GM19238 (cell line): ENCODE results near the gene GATAD2A.
"Not testable (repeated sequence)": the region's sequence is repeated elsewhere in the genome, so short reads cannot be mapped to it uniquely, and the experiment has no call there.

ENCODE experiments used
- DNase-seq: peaks from one replicate; pipeline ENCODE4 v3.0.0; 2011; ENCODE audit warnings: low spot score; ENCODE audit not compliant: insufficient read length

Gene GATAD2A

DNA sequence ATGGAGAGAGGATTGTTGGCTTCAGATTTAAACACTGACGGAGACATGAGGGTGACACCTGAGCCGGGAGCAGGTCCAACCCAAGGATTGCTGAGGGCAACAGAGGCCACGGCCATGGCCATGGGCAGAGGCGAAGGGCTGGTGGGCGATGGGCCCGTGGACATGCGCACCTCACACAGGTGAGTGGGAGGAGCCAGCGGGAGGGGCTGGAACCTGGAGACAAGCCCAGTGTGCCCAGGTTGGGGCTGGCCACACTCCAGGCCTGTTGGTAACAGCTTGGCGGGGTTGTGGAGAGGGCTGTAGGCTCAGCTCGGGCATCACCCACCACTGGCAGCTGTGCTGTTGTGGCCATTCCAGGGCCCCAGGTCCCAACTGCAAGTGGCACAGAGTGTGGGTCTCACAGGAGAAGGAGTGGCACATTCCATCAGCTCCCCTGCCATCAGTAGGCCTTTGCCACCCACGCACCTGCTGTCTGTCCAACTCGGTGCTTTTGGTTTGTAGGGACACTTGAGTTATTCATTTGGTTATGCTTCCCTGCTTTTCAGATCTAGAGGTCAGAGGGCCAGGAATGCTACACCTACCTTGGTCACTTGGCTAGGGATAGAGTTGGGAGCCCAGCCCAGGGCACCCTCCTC lies 60.1 kb downstream of the GATAD2A start:
- DNase-seq = no peak

- DNase-seq = no peak
Measured at GRCh38 chr19:19466201-19466600, 60.7 kb downstream of the GATAD2A start.

DNA sequence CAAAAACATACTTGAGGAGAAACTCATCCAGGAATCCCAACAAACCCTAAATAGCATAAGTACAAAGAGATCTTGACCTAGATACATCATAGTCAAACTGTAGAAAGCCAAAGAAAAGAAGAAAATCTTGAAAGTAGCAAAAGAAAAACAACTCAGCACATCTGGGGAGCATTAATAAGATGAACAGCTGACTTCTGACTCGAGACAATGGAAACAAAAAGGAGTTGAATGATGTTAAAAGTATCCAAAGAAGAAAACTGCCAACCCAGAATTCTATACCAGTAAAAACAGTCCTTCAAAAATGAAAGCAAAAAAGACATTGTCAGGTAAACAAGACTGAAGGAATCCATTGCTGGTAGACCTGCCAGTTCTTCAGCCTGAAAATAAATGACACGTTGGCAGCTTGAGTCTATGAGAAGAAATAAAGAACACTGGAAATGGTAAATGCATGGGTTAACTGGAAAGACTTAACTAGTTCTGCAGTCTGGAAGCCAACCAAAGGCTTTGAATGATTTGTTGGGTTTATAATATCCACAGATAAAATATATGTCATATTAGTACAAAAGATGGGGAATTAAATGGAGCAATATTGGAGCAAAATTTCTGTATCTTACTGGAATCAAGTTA lies 63.1 kb downstream of the GATAD2A start:
- DNase-seq = no peak

- DNase-seq = no peak
Measured at GRCh38 chr19:19470579-19470978, 65.1 kb downstream of the GATAD2A start.

- no peak for DNase-seq
Measured at GRCh38 chr19:19471682-19472081, 66.2 kb downstream of the GATAD2A start.

- not testable (repeated sequence) for DNase-seq
Measured at GRCh38 chr19:19472106-19472505, 66.6 kb downstream of the GATAD2A start.

DNA sequence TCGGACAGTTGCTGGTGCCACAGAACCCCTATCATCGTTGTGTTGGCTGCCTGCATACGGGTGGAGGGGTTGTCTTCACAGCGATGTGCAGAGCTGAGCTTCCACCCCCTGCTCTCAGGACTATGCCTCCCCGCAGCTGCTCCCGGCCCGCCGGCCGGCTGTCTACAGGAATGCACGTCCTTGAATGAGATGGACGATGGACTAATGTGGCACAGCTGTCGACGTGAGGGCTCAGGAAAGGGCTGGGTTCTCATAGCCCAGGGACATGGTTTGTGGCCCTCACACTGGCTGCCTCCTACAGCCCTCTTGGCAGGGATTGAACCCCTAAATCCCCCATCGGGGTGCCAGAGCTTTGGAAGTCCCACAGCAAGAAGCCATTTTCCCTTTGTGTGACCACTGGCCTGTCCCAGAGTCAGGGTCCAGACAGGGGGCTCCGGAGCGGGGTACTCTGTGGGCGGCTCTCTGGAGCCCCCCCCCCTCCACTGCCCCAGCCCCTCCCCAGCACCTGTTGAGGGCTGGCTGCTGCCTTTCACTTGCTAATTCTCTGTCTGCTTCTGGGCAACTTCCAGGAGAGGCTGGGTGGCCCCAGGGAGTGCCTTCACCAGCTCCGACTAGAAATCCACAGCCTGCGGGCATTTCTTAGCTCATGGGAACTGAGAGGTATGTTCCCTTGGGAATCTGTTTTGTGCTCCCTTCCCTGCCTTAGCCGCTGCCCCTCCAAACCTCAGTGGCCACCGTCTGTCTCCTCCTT lies 69.7 kb downstream of the GATAD2A start:
- DNase-seq = no peak

DNA sequence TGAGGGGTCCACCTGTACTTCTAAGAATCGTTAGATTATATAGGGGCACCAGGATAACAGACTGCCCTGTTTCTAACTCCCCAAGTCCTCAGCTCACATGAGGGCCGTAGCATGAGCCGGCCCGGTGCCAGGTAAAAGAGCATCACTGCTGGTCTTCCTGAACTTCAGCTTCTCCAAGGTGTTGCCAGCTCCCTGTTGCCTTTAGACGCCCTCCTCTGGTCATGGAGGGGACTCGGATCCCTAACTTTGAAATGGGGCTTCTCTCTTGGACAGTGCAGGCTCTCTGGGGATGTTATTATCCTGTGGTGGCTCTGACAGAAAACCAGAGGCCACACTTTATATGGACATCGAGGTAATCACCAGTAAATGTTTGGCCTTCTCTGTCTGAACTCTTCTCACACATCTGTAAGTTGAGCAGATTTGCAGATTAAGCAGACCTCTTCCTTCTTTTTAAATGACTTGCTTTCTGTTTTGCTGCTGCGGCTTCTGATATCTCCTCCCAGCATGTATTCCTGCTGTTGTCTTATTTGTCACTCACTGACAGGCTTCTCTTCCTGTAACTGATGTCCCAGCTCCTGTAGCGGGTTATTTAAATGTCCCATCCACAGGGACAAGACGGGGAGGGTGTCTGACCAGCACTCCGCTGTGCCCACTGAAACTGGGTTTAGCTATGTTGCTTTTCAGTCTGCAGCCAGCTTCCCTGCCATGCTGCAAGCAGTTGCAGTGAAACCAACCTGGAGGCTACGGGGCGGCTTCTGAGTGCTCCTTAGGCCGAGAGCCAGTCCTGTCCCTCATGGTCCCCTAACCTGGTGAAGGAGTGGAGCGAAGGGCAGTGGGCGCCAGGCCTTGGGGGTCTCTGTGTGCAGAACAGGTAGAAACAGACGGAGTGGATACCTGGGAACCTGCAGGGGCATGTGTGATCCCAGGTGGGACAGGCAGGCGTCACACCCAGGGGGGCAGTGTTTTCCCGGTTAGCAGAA lies 70.7 kb downstream of the GATAD2A start:
- no peak for DNase-seq

DNA sequence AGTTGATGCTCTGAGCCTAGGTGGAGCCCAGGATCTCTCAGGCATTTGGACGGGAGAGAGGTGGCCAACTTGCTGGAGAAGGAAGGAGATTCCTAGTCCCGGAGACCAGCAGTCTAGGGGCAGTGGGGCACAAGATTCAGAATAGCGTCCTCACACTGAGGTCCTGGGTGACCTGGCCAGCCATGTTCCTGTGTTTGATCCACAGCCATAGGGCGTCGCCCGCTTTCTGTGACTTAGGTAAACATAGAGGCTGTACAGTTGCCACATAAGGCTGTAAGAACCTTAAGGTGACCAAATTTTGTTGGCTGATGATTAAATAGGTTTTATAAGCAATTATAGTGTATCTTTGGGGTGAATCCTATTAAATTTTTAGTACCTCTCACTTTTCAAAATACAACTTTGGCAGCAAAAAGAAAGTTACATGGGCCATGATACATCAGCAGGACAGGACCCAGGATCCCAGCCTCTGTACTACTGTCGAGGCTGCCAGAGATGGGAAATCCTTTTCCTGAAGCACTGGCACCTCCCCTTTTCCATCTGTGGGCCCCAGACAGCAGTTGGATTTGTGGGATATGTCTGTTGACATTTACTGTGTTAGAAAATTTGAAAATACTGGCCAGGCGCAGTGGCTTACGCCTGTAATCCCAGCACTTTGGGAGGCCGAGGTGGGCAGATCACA lies 72.4 kb downstream of the GATAD2A start:
- no peak for DNase-seq

DNA sequence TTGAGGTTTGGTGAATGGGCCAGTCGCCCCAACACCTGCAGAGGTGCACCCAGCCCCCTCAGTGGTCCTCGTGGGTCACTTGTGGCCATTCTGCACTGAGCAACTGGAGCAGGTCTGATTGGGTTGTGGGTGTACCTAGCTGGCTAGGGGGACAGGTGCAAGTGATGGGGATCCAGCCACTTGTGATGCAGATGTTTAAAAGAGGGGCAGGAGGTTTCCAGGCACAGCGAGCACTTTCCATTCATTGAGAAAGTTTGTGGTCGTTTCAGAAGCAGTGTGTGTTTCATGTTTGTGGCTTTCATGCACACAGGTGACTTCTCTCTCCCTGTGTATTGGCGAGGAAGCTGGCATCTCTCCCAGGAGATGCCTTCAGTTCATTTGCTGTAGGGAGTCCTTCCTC lies 75.2 kb downstream of the GATAD2A start:
- peak; percentile 37 for DNase-seq

DNA sequence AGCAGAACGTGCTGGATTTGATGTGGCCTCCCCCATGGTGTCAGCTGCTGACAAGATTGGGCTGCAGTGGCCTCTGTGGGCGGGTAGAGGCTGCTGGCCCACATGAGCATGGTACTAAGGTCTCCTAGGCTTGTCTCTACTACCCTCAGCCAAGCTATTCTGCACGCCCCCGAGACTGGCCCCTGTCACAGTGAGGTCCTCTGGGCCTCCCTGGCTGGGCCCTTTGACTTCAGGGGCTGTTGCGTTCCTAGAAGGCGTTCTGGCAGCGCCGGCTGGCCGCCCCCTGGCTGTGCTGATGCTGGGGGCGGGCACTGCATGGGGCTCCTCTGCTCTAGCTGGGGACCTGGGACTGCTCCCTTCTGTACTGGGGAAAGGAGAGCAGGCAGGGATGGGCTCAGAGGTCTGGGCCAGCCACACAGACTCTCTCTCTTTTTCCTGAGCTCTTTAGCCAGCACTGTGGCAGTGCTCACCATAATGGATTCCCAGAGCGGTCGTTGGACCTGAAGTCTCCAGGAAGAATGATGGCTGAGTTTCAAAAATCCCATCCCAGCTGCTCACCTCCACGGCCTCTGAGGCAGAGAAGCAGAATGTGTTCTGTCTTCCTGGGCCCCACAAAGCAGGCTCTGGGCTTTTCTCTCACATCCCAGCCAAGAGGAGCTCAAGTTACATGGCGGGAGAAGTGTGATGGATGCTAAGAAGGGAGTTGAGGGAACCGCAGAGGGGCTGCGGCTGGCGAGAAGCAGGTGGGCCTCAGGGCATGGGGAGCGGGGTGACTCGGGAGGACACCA lies 77.5 kb downstream of the GATAD2A start:
- no peak for DNase-seq

GRCh38 chr19:19485161-19485997 lies 79.9 kb downstream of the GATAD2A start:
- DNase-seq = no peak

DNA sequence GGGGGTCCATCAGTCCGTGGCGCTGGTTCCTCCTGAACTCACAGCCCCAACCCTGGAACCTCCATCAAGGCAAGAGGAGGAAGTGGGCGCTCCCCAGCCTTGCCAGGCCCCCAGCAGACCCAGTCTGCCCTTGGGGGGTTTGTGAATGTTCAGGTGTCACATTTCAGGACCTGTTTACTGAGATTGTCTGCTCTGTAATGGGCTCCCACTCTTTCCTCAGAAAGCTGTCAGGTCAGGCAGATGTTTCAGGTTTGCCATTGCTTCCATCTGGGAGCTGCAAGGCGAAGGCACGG lies 80.5 kb downstream of the GATAD2A start:
- DNase-seq = no peak

DNA sequence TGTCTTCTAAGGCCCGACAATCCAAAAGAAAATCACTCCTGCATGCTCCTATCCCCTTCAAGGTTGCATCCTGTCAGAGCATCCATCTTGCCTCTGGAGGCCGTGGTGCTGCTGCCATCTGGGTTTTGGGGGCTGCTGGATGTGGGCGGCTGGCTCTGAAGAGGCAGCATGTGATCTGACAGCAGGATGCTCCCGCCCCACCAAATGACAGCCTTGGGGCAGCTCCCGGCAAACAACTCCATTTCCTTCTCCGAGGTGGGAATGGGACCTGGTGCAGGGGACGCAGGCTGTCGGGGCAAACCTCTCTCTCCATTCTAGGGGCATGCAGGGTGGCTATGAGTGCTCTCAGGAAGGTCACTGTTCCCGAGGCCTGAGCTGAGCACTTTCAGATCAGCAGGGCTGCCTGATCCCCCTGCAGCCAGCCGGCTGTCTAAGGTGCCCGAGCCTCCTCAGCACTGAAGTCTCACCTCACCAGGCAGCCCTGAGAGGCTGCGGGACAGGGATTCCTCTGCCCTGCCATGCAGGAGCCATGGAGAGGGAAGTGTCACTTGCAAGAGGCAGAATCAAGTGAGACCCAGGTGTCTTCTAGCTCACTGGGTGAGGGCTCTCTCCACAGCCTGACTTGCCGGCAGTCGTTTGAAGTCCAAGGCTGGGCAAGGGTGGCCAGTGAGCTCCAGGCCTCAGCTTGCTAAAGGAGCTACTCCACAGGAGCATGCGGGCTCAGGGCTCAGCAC lies 81.0 kb downstream of the GATAD2A start:
- no peak for DNase-seq

- DNase-seq = no peak
Measured at GRCh38 chr19:19487077-19487949, 81.8 kb downstream of the GATAD2A start.

GRCh38 chr19:19487950-19488874 lies 82.7 kb downstream of the GATAD2A start:
- no peak for DNase-seq
